Kidney epithelial cell (primary cell): ENCODE data around the gene PPIC. TPM values are rescaled to one million over a fixed set of nuclear protein-coding genes. Genes with fewer than 3 reads are reported as not detected.

Experiments used
- DNase-seq: peaks from one replicate; pipeline ENCODE4 v3.0.0-alpha.2; 2010; ENCODE audit warnings: low read depth
- H3K27me3 ChIP-seq: 2 replicates; pipeline ENCODE4 v1.6.0; 2011; ENCODE audit warnings: low read length; ENCODE audit not compliant: control insufficient read depth, insufficient read depth
- H3K36me3 ChIP-seq: 2 replicates; pipeline ENCODE4 v1.5.1; 2011; ENCODE audit warnings: low read length; ENCODE audit not compliant: control insufficient read depth, insufficient read depth
- H3K4me3 ChIP-seq: 2 replicates; pipeline ENCODE4 v1.5.1; 2011; ENCODE audit warnings: low read depth, mild to moderate bottlenecking, control low read depth, low read length
- CTCF ChIP-seq: IDR thresholded peaks from 2 replicates; pipeline ENCODE4 v1.5.1; 2011; ENCODE audit warnings: mild to moderate bottlenecking, moderate library complexity, low read length, control low read depth, inconsistent platforms; ENCODE audit not compliant: insufficient read depth, poor library complexity, severe bottlenecking
- total RNA-seq: library from RNA; depleted of rRNA; stranded (reverse); fragments of >200 nt; gene quantifications from 2 replicates; pipeline ENCODE4 v1.2.3, GENCODE V29; 2015

PPIC gene
- total RNA-seq, 1 donor from 2014 or later = 37.4 TPM

- no peak for TF ChIP-seq CTCF
- no peak for DNase-seq
- peaks cover 4% of the 10 kb centered on the region for H3K27me3 ChIP-seq
- H3K4me3 ChIP-seq = no peak overlapping the region
- no peaks in the 10 kb centered on the region for H3K36me3 ChIP-seq
Observed at GRCh38 chr5:123075521-123076163, 39.1 kb upstream of the PPIC start.

- Histone ChIP-seq H3K27me3 (no peaks in the 10 kb centered on the region), H3K36me3 (no peaks in the 10 kb centered on the region), H3K4me3 (no peak overlapping the region)
- no peak for TF ChIP-seq CTCF
- no peak for DNase-seq
Observed at GRCh38 chr5:123068368-123068938, 31.9 kb upstream of the PPIC start.

DNA sequence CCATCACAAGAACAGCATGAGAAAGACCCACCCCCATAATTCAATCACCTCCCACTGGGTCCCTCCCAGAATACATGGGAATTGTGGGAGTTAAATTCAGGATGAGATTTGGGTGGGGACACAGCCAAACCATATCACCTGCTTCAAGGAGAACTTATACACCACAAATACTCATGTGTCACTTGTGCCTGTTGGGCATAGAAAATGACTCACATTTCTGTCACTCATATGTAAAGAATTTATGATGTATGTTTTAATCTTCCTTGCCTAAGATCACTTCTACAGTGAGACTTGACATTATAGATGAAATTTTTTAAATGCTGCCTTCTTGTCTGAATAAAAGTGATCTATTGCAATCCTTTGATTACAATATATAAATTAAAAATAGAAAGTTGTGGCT, 29.5 kb upstream of the PPIC start:
- Histone ChIP-seq H3K36me3 (no peaks in the 10 kb centered on the region), H3K27me3 (no peaks in the 10 kb centered on the region), H3K4me3 (no peak overlapping the region)
- no peak for DNase-seq
- TF ChIP-seq CTCF = no peak

DNA sequence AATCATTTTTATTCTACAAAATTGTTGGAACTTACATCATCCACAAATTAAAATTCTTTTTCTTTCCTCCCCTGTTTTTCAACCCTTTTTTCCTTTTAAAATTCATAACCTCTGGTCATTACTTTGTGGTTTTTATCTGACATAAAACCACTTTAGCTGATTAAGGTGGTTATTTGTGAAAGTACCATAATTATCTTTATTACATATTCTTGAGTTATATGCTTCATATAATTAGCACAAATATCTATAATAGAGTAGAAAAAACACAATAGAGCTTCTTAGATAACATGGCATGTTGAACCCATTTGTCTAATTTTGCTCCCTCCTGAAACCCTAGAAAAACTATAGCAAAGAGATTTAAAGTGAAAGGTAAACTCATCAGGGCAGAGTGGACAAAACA, 22.9 kb upstream of the PPIC start:
- TF ChIP-seq CTCF = no peak
- DNase-seq = no peak
- H3K27me3 ChIP-seq = no peaks in the 10 kb centered on the region

DNA sequence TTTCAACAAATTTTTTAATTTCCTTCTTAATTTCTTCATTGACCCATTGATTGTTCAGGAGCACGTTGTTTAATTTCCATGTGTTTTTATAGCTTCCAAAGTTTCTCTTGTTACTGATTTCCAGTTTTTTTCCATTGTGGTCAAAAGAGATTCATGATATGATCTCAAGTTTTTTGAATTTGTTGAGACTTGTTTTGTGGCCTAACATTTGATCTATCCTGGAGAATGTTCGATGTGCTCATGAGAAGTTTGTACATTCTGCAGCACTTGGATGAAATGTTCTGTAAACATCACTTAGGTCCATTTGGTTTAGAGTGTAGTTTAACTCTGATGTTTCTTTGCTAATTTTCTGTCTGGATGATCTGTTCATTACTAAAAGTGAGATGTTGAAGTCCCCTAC, 14.7 kb upstream of the PPIC start:
- Histone ChIP-seq H3K27me3 (no peaks in the 10 kb centered on the region), H3K36me3 (no peaks in the 10 kb centered on the region), H3K4me3 (no peak overlapping the region)
- no peak for DNase-seq
- TF ChIP-seq CTCF = no peak

More for the DNA sequence above, 22.9 kb upstream of the PPIC start:
- H3K36me3 ChIP-seq = no peaks in the 10 kb centered on the region
- H3K4me3 ChIP-seq = no peak overlapping the region

- TF ChIP-seq CTCF = no peak
- H3K27me3 ChIP-seq = no peaks in the 10 kb centered on the region
- DNase-seq = no peak
- H3K36me3 ChIP-seq = no peaks in the 10 kb centered on the region
- no peak overlapping the region for H3K4me3 ChIP-seq
Observed at GRCh38 chr5:123047706-123048105, 11.2 kb upstream of the PPIC start.
